Esophagus (tissue), 2 donors: Measurements from ENCODE around the gene COL6A3. TPM values are rescaled to one million over a fixed set of nuclear protein-coding genes. Genes with fewer than 3 reads are reported as not detected.

Source experiments
- H3K27ac ChIP-seq, 2 donors: one replicate each; pipeline ENCODE4 v1.5.1; 2013; ENCODE audit warnings: low read depth in 2 of 2, mild to moderate bottlenecking in 2 of 2, inconsistent platforms in 1 of 2, low read length in 1 of 2, moderate library complexity in 1 of 2
- H3K27me3 ChIP-seq, 2 donors: one replicate each; pipeline ENCODE4 v1.6.1; 2013; ENCODE audit warnings: low read length in 2 of 2, control low read depth in 1 of 2, mild to moderate bottlenecking in 1 of 2; ENCODE audit not compliant: insufficient read depth in 2 of 2, control insufficient read depth in 1 of 2
- H3K36me3 ChIP-seq, 2 donors: one replicate each; pipeline ENCODE4 v1.6.1; 2013; ENCODE audit warnings: low read length in 1 of 2; ENCODE audit not compliant: control insufficient read depth in 2 of 2, insufficient read depth in 2 of 2
- H3K4me1 ChIP-seq, 2 donors: one replicate each; pipeline ENCODE4 v1.6.1; 2013; ENCODE audit warnings: low read length in 1 of 2; ENCODE audit not compliant: control insufficient read depth in 2 of 2, insufficient read depth in 2 of 2
- H3K4me3 ChIP-seq, 2 donors: one replicate each; pipeline ENCODE4 v1.5.1; 2013; ENCODE audit warnings: low read length in 2 of 2, mild to moderate bottlenecking in 2 of 2, low read depth in 1 of 2, moderate library complexity in 1 of 2
- H3K9me3 ChIP-seq, 2 donors: one replicate each; pipeline ENCODE4 v1.6.1; 2013; ENCODE audit warnings: mild to moderate bottlenecking in 2 of 2, low read depth in 1 of 2, low read length in 1 of 2, moderate library complexity in 1 of 2; ENCODE audit not compliant: control insufficient read depth in 2 of 2, insufficient read depth in 1 of 2
- WGBS, 2 donors: extraction: QIAGEN DNeasy Blood & Tissue Kit; methylation state at CpG; one replicate each; pipeline ENCODE4 v1.1.7; 2013; 5-methylcytosine and 5-hydroxymethylcytosine counted together
- polyA plus RNA-seq, 2 donors: library from polyadenylated mRNA; stranded (reverse); fragments of 200-250 nt; gene quantifications; one replicate each; pipeline ENCODE4 v1.2.3, GENCODE V29; 2013
- donor health status: healthy with polysubstance abuse.
- donor health status: Bipolar disorder and iron deficiency.

Gene COL6A3
- polyA plus RNA-seq, 2 donors, result 4.3 to 10.3 TPM

- H3K27ac ChIP-seq, result no peak overlapping the region
Observed at GRCh38 chr2:237379636-237380035, 34.3 kb downstream of the COL6A3 start.

DNA sequence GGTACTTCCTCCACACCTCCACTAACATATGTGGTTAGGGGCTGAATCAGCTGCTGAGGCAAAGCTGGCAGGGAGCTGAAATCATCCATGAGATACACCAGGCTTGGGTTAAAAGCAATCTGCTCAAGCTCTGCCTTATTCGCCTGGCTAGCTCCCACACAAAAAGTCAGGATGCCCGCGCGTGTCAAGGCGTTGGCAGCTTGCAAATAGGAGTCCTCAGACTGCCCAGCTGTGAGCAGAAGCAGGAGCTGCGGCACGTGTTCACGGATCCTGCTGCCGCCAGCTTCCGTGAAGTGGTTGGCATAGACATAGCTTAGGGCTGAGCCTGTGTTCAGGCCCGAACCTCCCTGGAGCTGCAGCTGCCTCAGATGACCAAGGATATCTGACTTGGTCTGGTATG is 35.3 kb downstream of the COL6A3 start:
- Histone ChIP-seq H3K9me3 (peaks cover 0 to 2% of the 10 kb centered on the region in 2 donors), H3K4me1 (peaks cover 0 to 2% of the 10 kb centered on the region in 2 donors), H3K4me3 (no peak overlapping the region), H3K27ac (no peak overlapping the region), H3K36me3 (no peaks in the 10 kb centered on the region), H3K27me3 (no peaks in the 10 kb centered on the region)
- 89 to 91% methylated on average over 11 of the region's 11 CpGs for WGBS, 2 donors

More at GRCh38 chr2:237379636-237380035, 34.3 kb downstream of the COL6A3 start:
- Histone ChIP-seq H3K4me3 (no peak overlapping the region), H3K4me1 (no peaks in the 10 kb centered on the region), H3K9me3 (peaks cover 0 to 2% of the 10 kb centered on the region in 2 donors), H3K27me3 (no peaks in the 10 kb centered on the region), H3K36me3 (no peaks in the 10 kb centered on the region)
- WGBS, 2 donors, result 47 to 63% methylated on average over 3 of the region's 3 CpGs

GRCh38 chr2:237374284-237375060 is 39.5 kb downstream of the COL6A3 start:
- H3K27me3 ChIP-seq, result no peaks in the 10 kb centered on the region
- H3K4me1 ChIP-seq, result peaks cover 0 to 2% of the 10 kb centered on the region in 2 donors
- WGBS, 2 donors, result 88 to 91% methylated on average over 35 of the region's 35 CpGs
- peaks cover 0 to under 1% of the 10 kb centered on the region in 2 donors for H3K9me3 ChIP-seq
- H3K36me3 ChIP-seq, result peaks cover 0 to 3% of the 10 kb centered on the region in 2 donors
- H3K27ac ChIP-seq, result no peak overlapping the region
- no peak overlapping the region for H3K4me3 ChIP-seq

- Histone ChIP-seq H3K4me3 (no peak overlapping the region), H3K9me3 (no peaks in the 10 kb centered on the region), H3K27me3 (no peaks in the 10 kb centered on the region), H3K27ac (peak overlapping the region in 1 of 2 donors; percentile 8), H3K4me1 (peaks cover 0 to 2% of the 10 kb centered on the region in 2 donors), H3K36me3 (peaks cover 0 to 3% of the 10 kb centered on the region in 2 donors)
- WGBS, 2 donors, result 92 to 94% methylated on average over 24 of the region's 24 CpGs
Observed at GRCh38 chr2:237371856-237372255, 42.1 kb downstream of the COL6A3 start.

DNA sequence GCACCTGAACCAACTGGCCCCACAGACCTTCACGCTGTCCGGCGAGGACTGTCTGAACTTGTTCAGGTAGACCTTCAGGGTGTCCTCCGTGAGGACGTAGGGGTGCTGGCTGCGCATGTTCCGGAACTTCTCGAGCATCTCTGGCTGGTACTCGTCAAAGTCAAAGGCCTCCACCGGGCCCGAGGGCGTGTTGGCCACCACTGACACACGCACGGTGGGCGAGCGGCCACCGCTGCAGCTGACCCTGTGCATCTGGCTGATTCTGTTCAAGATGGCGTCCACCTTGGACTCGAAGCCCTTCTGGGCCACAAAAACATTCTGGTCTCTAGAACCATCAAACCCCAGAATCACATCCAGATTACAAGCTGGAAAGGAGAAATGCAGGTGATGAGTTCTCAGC is 48.3 kb downstream of the COL6A3 start:
- peak overlapping the region in 1 of 2 donors; percentile 36 for H3K27ac ChIP-seq
- H3K36me3 ChIP-seq, result peaks cover 0 to 6% of the 10 kb centered on the region in 2 donors
- peaks cover 0 to 3% of the 10 kb centered on the region in 2 donors for H3K9me3 ChIP-seq
- H3K4me3 ChIP-seq, result no peak overlapping the region
- 93 to 95% methylated on average over 19 of the region's 19 CpGs for WGBS, 2 donors
- peaks cover 2 to 3% of the 10 kb centered on the region in 2 donors for H3K4me1 ChIP-seq
- H3K27me3 ChIP-seq, result no peaks in the 10 kb centered on the region

DNA sequence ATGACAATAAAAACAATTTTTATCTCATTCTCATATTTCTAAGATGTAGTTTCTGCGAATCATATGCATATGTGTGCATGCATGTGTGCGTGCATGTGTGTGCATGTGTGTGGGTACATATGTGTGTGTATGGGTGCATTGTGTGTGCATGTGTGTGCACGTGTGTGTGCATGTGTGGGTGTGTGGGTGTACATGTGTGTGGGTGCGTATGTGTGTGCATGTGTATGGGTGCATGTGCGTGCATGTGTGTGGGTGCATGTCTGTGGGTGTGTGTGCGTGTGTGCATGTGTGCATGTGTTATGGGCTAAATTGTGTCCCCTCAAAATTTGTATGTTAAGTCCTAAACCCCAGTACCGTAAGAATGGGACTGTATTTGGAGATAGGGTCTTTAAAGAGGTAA is 49.3 kb downstream of the COL6A3 start:
- 91% methylated on average over 7 of the region's 7 CpGs for WGBS, 2 donors
- Histone ChIP-seq H3K9me3 (peaks cover 0 to 3% of the 10 kb centered on the region in 2 donors), H3K4me1 (peaks cover 2 to 3% of the 10 kb centered on the region in 2 donors), H3K27me3 (no peaks in the 10 kb centered on the region), H3K36me3 (peaks cover 0 to 6% of the 10 kb centered on the region in 2 donors), H3K27ac (no peak overlapping the region), H3K4me3 (no peak overlapping the region)

DNA sequence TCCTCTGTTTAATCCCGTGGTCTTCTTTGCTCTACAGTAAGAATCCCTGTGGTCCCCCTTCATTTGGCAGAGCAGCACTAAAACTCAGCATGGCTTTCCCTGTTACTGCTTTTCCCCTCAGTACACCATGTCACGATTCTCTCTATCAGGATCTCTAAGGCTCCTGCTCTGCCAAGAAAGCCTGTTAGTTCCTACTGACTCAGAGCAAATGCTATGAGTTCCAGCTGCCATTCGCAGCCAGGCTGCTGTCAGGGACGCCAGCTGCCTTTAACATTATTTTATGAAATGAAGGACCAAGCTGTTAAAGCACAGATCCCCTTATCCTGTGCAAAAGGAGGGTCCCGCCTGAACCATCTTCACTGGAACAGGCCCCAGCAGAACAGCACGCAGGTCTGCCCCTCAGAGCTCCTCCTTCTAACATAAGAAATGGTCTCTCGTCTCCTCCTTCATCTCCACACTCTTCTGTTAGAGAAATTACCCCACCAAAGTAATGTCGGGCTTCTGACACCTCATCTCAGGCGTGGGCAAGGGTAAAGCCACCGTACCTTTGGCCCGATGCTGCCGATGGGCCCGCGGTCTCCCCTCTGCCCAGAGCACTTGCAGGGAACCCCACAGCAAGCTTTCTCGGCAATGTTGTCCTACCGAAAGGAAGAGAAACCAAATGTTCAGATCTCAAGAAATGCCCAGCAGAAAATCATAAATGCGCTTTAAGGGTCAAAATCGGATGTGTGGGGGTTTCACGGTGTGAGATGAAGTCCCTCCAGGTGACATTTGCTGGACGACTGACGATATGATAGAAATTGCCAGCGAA is 52.6 kb downstream of the COL6A3 start:
- H3K9me3 ChIP-seq, result peaks cover 0 to 3% of the 10 kb centered on the region in 2 donors
- WGBS, 2 donors, result 86% methylated on average over 22 of the region's 22 CpGs
- H3K27ac ChIP-seq, result no peak overlapping the region
- no peak overlapping the region for H3K4me3 ChIP-seq
- H3K27me3 ChIP-seq, result no peaks in the 10 kb centered on the region
- H3K4me1 ChIP-seq, result peaks cover 2 to 3% of the 10 kb centered on the region in 2 donors
- H3K36me3 ChIP-seq, result peaks cover 0 to 3% of the 10 kb centered on the region in 2 donors

DNA sequence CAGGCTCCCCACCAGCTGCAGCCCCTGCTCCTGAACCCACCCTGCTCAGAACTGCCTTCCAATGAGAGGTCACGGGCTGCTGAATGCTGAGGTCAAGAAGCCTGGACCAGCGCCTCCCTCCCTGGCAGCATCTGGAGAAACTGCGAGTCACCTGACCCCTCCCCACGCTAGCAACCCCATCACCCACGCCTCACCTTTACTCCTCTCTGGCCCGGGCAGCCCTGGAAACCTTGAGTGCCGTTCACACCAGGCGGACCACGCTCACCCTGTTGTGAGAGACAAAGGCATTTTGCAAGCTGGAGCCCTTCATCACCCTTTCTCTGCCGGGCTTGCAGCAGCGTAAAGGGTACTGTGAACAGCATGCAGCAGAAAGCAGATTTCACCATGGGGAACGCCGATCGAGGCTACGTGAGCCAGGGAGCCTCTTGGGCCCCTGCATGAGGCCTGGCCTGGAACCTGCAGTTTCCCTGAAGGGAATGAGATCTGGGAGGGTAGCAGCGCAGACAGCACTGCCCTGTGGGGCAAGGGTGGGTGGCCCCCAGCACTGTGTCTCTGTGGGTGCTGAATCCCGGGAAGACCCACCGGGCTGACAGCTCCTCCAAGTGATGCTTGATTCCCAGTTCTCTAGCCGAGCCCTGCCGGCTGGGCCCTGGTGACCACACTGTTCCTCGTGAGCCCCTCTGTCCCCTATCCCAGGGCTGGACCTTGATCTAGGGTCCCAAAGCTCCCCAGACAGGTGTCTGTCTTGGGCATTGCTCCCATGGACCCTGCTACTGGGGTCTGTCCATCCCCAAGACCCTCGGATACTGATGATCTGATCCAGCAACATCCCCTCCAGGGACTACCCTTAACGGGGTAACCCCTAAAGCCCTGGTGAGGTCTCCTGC is 53.8 kb downstream of the COL6A3 start:
- H3K4me3 ChIP-seq, result no peak overlapping the region
- peak overlapping the region in 1 of 2 donors; percentile 27 for H3K27ac ChIP-seq
- peaks cover 0 to 4% of the 10 kb centered on the region in 2 donors for H3K4me1 ChIP-seq
- no peaks in the 10 kb centered on the region for H3K9me3 ChIP-seq
- 82 to 83% methylated on average over 23 of the region's 23 CpGs for WGBS, 2 donors
- H3K36me3 ChIP-seq, result peaks cover 0 to 3% of the 10 kb centered on the region in 2 donors
- H3K27me3 ChIP-seq, result no peaks in the 10 kb centered on the region

GRCh38 chr2:237359518-237359840 is 54.5 kb downstream of the COL6A3 start:
- 66 to 73% methylated on average over 8 of the region's 8 CpGs for WGBS, 2 donors
- H3K27me3 ChIP-seq, result no peaks in the 10 kb centered on the region
- H3K4me1 ChIP-seq, result peaks cover 0 to 4% of the 10 kb centered on the region in 2 donors
- H3K4me3 ChIP-seq, result no peak overlapping the region
- H3K36me3 ChIP-seq, result no peaks in the 10 kb centered on the region
- no peaks in the 10 kb centered on the region for H3K9me3 ChIP-seq
- H3K27ac ChIP-seq, result no peak overlapping the region
